HepG2 (cell line): Measurements from ENCODE around the gene PLOD3. TPM values are rescaled to one million over a fixed set of nuclear protein-coding genes. Genes with fewer than 3 reads are reported as not detected.

Experiments used
- ATAC-seq: fragments of 200-7000 bp; cut with Tn5 transposase; 3 replicates; pipeline ENCODE4 v1.9.1; 2020; ENCODE audit warnings: mild to moderate bottlenecking, moderate library complexity
- BruUV-seq: library from RNA; stranded (reverse); fragments of 400-500 nt; replicated peaks from 2 replicates; lab custom pipeline; 2021; lab: Mats Ljungman, UMichigan
- CTCF ChIA-PET: fragments of 300-600 bp; formaldehyde crosslinking; extraction: SDS; loops from one replicate; lab custom pipeline; 2021; ENCODE audit warnings: low total read pairs, inconsistent platforms, low intra/inter-chr PET ratio; lab: Yijun Ruan, JAX
- POLR2A ChIA-PET: fragments of 350-600 bp; sonication (Branson Sonifier 250); formaldehyde crosslinking; loops from one replicate; lab custom pipeline; 2020; ENCODE audit warnings: antibody characterized with exemption, inconsistent platforms; lab: Yijun Ruan, JAX
- DNase-seq: peaks from one replicate; pipeline ENCODE4 v3.0.0-alpha.2; 2015; ENCODE audit warnings: low spot score
- FAIRE-seq: peaks from 3 replicates; lab custom pipeline; 2011; peaks lifted over from hg19 to GRCh38; lab: Jason Lieb, UNC
- H2AFZ ChIP-seq: one replicate; pipeline ENCODE4 v1.6.1; 2011; ENCODE audit warnings: low read length, inconsistent platforms
- H3K27ac ChIP-seq: fragments of 300-600 bp; 3 replicates; pipeline ENCODE4 v1.8.0; 2011; ENCODE audit warnings: mixed run types, mild to moderate bottlenecking, mixed read lengths, low read length, inconsistent platforms; ENCODE audit not compliant: insufficient read depth; ENCODE audit errors: extremely low read length
- H3K27me3 ChIP-seq, 2 experiments: fragments of 200-600 bp in 1 of 2; 2 replicates in 1 of 2; 3 replicates in 1 of 2; pipeline versions ENCODE4 v1.6.0 to v1.8.0; 2011; ENCODE audit warnings: low read length in 2 of 2, mild to moderate bottlenecking in 2 of 2, moderate library complexity in 2 of 2, inconsistent platforms in 1 of 2; ENCODE audit not compliant: insufficient read depth in 2 of 2, control insufficient read depth in 1 of 2
- H3K36me3 ChIP-seq, 2 experiments: fragments of 200-600 bp in 1 of 2; replicated peaks in 1 of 2; 2 replicates in 1 of 2; 3 replicates in 1 of 2; pipeline versions ENCODE4 v1.5.1 to v1.8.0; 2011; ENCODE audit warnings: low read length in 2 of 2, inconsistent platforms in 1 of 2; ENCODE audit not compliant: insufficient read depth in 2 of 2, control insufficient read depth in 1 of 2
- H3K4me1 ChIP-seq: 2 replicates; pipeline ENCODE4 v1.5.1; 2012; ENCODE audit warnings: low read length, inconsistent platforms; ENCODE audit not compliant: insufficient read depth
- H3K4me2 ChIP-seq: 2 replicates; pipeline ENCODE4 v1.6.0; 2011; ENCODE audit warnings: low read depth, low read length, inconsistent platforms
- H3K4me3 ChIP-seq, 3 experiments: fragments of 200-600 bp in 1 of 3; sonication (generic), shearing (Covaris generic) in 1 of 3; replicated peaks in 1 of 3; 2 replicates each; pipeline ENCODE4 v1.5.1; 2011 to 2016; ENCODE audit warnings: low read length in 3 of 3, inconsistent platforms in 2 of 3, low read depth in 2 of 3, mild to moderate bottlenecking in 2 of 3, control low read depth in 1 of 3, mixed read lengths in 1 of 3; ENCODE audit not compliant: insufficient read depth in 1 of 3
- H3K79me2 ChIP-seq: one replicate; pipeline ENCODE4 v1.6.1; 2011; ENCODE audit warnings: low read length, inconsistent platforms; ENCODE audit not compliant: insufficient read depth
- H3K9ac ChIP-seq: 2 replicates; pipeline ENCODE4 v1.6.0; 2011; ENCODE audit warnings: mild to moderate bottlenecking, low read depth, low read length, inconsistent platforms; ENCODE audit not compliant: insufficient read depth
- H3K9me3 ChIP-seq: 2 replicates; pipeline ENCODE4 v1.5.1; 2012; ENCODE audit warnings: mild to moderate bottlenecking, low read length
- H4K20me1 ChIP-seq: 2 replicates; pipeline ENCODE4 v1.6.0; 2011; ENCODE audit warnings: inconsistent platforms, mild to moderate bottlenecking, low read length, moderate library complexity; ENCODE audit not compliant: insufficient read depth
- HNF4G ChIP-seq, 2 experiments: sonication (generic) in 1 of 2; formaldehyde crosslinking in 1 of 2; IDR thresholded peaks; 2 replicates each; pipeline versions ENCODE4 v1.4.0 to v1.6.1; 2011 to 2020; ENCODE audit warnings: borderline replicate concordance in 2 of 2, low read depth in 2 of 2, mild to moderate bottlenecking in 2 of 2, low read length in 1 of 2, missing genetic modification reagents in 1 of 2, moderate library complexity in 1 of 2
- KDM1A ChIP-seq: IDR thresholded peaks from 2 replicates; pipeline ENCODE4 v1.6.1; 2016; ENCODE audit warnings: missing compliant biosample characterization
- KLF11 ChIP-seq: IDR thresholded peaks from 2 replicates; pipeline ENCODE4 v1.6.1; 2016; ENCODE audit warnings: missing compliant biosample characterization
- KLF12 ChIP-seq: sonication (generic); formaldehyde crosslinking; IDR thresholded peaks from 2 replicates; pipeline ENCODE4 v1.4.0; 2020; ENCODE audit warnings: missing genetic modification reagents, borderline replicate concordance
- MLXIP ChIP-seq: sonication (generic); formaldehyde crosslinking; IDR thresholded peaks from 2 replicates; pipeline ENCODE4 v1.9.0; 2021; ENCODE audit warnings: missing genetic modification reagents, borderline replicate concordance
- RNF219 ChIP-seq: sonication (generic); formaldehyde crosslinking; IDR thresholded peaks from 2 replicates; pipeline ENCODE4 v1.5.0; 2020; ENCODE audit warnings: mild to moderate bottlenecking, missing genetic modification reagents
- ZBTB34 ChIP-seq: sonication (generic); formaldehyde crosslinking; IDR thresholded peaks from 2 replicates; pipeline ENCODE4 v1.8.0; 2022; ENCODE audit warnings: mild to moderate bottlenecking, missing genetic modification reagents
- ZNF260 ChIP-seq: sonication (generic); formaldehyde crosslinking; IDR thresholded peaks from 2 replicates; pipeline ENCODE4 v1.4.0; 2020; ENCODE audit warnings: missing genetic modification reagents, low read depth, mild to moderate bottlenecking, borderline replicate concordance
- ZNF329 ChIP-seq: sonication (generic); formaldehyde crosslinking; IDR thresholded peaks from 2 replicates; pipeline ENCODE4 v1.9.0; 2021; ENCODE audit warnings: low read depth, mild to moderate bottlenecking, missing genetic modification reagents
- ZNF782 ChIP-seq: sonication (generic); formaldehyde crosslinking; IDR thresholded peaks from 2 replicates; pipeline ENCODE4 v1.4.0; 2020; ENCODE audit warnings: missing genetic modification reagents, mild to moderate bottlenecking, borderline replicate concordance
- ZNF816 ChIP-seq: sonication (generic); formaldehyde crosslinking; IDR thresholded peaks from 2 replicates; pipeline ENCODE4 v1.8.0; 2022; ENCODE audit warnings: missing genetic modification reagents, mild to moderate bottlenecking, borderline replicate concordance
- WGBS: methylation state at CpG from one replicate; pipeline ENCODE4 v1.1.6; 2017; ENCODE audit warnings: low lambda C conversion rate; 5-methylcytosine and 5-hydroxymethylcytosine counted together
- in situ Hi-C: cut with HindIII; loops from 2 replicates; pipeline ENCODE4 v1.10.0; 2017; ENCODE audit warnings: low pct_unique_long_range_greater_than_20kb; ENCODE audit not compliant: extremely low pct_ligation_motif_present
- intact Hi-C: fragments of 100-400 bp; cut with micrococcal nuclease; formaldehyde crosslinking; loops from one replicate; pipeline ENCODE4 v1.10.0; 2022; ENCODE audit not compliant: unreplicated experiment
- polyA plus RNA-seq, 8 experiments: library from polyadenylated mRNA; depleted of rRNA in 3 of 8; stranded (reverse) in 7 of 8; unstranded in 1 of 8; fragments of >200 nt; fragmentation: Illumina TruSeq in 4 of 8; extraction: Trizol in 4 of 8; gene quantifications; 2 replicates each; pipeline versions ENCODE4 v1.2.1 to v1.2.3, GENCODE V29; 2011 to 2016; ENCODE audit warnings: low read depth in 4 of 8, missing spikeins in 1 of 8, mixed read lengths in 1 of 8; ENCODE audit not compliant: insufficient read depth in 1 of 8
- total RNA-seq, 5 experiments: library from RNA; depleted of rRNA; stranded (reverse); fragments of >200 nt; fragmentation: Illumina TruSeq; extraction: Trizol; gene quantifications; 2 replicates each; pipeline ENCODE4 v1.2.3, GENCODE V29; 2016; ENCODE audit warnings: low read depth in 1 of 5

Gene PLOD3
- total and polyA plus RNA-seq, 2 of the 13 experiments (the other 11 are each of a cell fraction or from before 2014, with no cell fraction given): 65.8 to 67.4 TPM

GRCh38 chr7:101244375-101245146 is 27.2 kb upstream of the PLOD3 start, which contains the start of gene FIS1:
FIS1 (minus strand) TSS chr7:101245081; CDS start chr7:101245004, 77 bp downstream.
- peak; percentile 83 for FAIRE-seq
- Histone ChIP-seq H3K9ac (peak within 1 kb of the TSS; percentile 83), H3K27ac (peak within 1 kb of the TSS; percentile 76), H3K36me3 (peaks cover 10 to 22% of the 10 kb centered on the region in 2 experiments; a peak in 4 of 5 replicates), H4K20me1 (no peaks in the 10 kb centered on the region), H2AFZ (no peak within 1 kb of the TSS), H3K79me2 (peaks cover 25% of the 10 kb centered on the region), H3K4me3 (peak within 1 kb of the TSS; percentile 79 to 90 (median 82)), H3K4me2 (peak within 1 kb of the TSS; percentile 90), H3K9me3 (no peaks in the 10 kb centered on the region), H3K27me3 (no peaks in the 10 kb centered on the region), H3K4me1 (peaks cover 32% of the 10 kb centered on the region)
- ChIA-PET CTCF (interaction anchor here (0.8 to 2.3 kb wide), 4 partner anchors 10 to 100 kb away, joined by 3 to 11 read pairs (median 4); partner anchors contain the start of gene PLOD3), POLR2A (interaction anchor here (1.0 to 3.7 kb wide), 12 partner anchors 9 to 369 kb away, joined by 3 to 71 read pairs (median 6); partner anchors contain the start of genes MOGAT3, PLOD3, SRRT and UFSP1)
- in situ Hi-C loops (no loop called here), intact Hi-C loops (loop anchor here (1.0 to 2.0 kb wide), 2 partner anchors 26 to 102 kb away; partner anchors contain the start of gene ZNHIT1)
- peak; percentile 96 for ATAC-seq
- DNase-seq: peak; percentile 81
- 0% methylated on average over 6 of the region's 45 CpGs for WGBS
- no TSS peak for BruUV-seq
- TF ChIP-seq ZNF260 (CRISPR knock-in tag): 0 out of 2 replicates have a peak, but pooled peaks have one; percentile 43
- TF ChIP-seq ZNF816 (CRISPR knock-in tag): no peak
- peak; percentile 69; the same call in 1 of the 2 replicates for TF ChIP-seq KLF12 (CRISPR knock-in tag)
- TF ChIP-seq KLF11 (CRISPR knock-in tag): peak; percentile 65; the same call in 1 of the 2 replicates
- no peak for TF ChIP-seq MLXIP (CRISPR knock-in tag)
- TF ChIP-seq RNF219: no peak
- no peak for TF ChIP-seq HNF4G (IDR thresholded peaks at IDR 0.05; ENCODE audit: borderline replicate concordance, low read depth, low read length)
- TF ChIP-seq HNF4G (CRISPR knock-in tag; IDR thresholded peaks at IDR 0.05; ENCODE audit: borderline replicate concordance, low read depth): peak; percentile 63; the same call in 1 of the 2 replicates
- 0 out of 2 replicates have a peak, but pooled peaks have one; percentile 48 for TF ChIP-seq ZBTB34 (CRISPR knock-in tag)
- no peak; the same call in 1 of the 2 replicates for TF ChIP-seq ZNF782 (CRISPR knock-in tag)
- TF ChIP-seq KDM1A (CRISPR knock-in tag): no peak
- TF ChIP-seq ZNF329 (CRISPR knock-in tag): peak; percentile 77; the same call in 1 of the 2 replicates
